CD14-positive monocyte (primary cell): Measurements from ENCODE around the gene FAM24A. TPM values are rescaled to one million over a fixed set of nuclear protein-coding genes. Genes with fewer than 3 reads are reported as not detected.
A peak's percentile ranks its signal among the peaks of the same experiment; 100 is the strongest.

Experiments used
- DNase-seq, 3 donors: peaks; one replicate each; pipeline ENCODE4 v3.0.0-alpha.2; 2011 to 2022
- H2AFZ ChIP-seq: 2 replicates; pipeline ENCODE4 v1.6.0; 2012; ENCODE audit warnings: mild to moderate bottlenecking, low read depth, low read length, inconsistent platforms; ENCODE audit not compliant: insufficient read depth, poor library complexity, severe bottlenecking
- H3K27ac ChIP-seq, 2 donors: 1 replicate in 1 of 2; 2 replicates in 1 of 2; pipeline ENCODE4 v1.5.1; 2012 to 2013; ENCODE audit warnings: low read length in 2 of 2, control low read depth in 1 of 2, inconsistent platforms in 1 of 2, low read depth in 1 of 2, mild to moderate bottlenecking in 1 of 2
- H3K27me3 ChIP-seq, 2 donors: one replicate each; pipeline versions ENCODE4 v1.6.0 to v1.6.1; 2011 to 2013; ENCODE audit warnings: low read length in 2 of 2; ENCODE audit not compliant: control insufficient read depth in 2 of 2, insufficient read depth in 2 of 2
- H3K36me3 ChIP-seq, 2 donors: replicated peaks in 1 of 2; 1 replicate in 1 of 2; 2 replicates in 1 of 2; pipeline versions ENCODE4 v1.5.1 to v1.6.1; 2012 to 2013; ENCODE audit warnings: low read length in 2 of 2, control low read depth in 1 of 2, inconsistent platforms in 1 of 2, mild to moderate bottlenecking in 1 of 2; ENCODE audit not compliant: insufficient read depth in 2 of 2, control insufficient read depth in 1 of 2
- H3K4me1 ChIP-seq, 2 donors: 1 replicate in 1 of 2; 2 replicates in 1 of 2; pipeline versions ENCODE4 v1.5.1 to v1.6.1; 2012 to 2013; ENCODE audit warnings: low read length in 2 of 2, control low read depth in 1 of 2, inconsistent platforms in 1 of 2, mild to moderate bottlenecking in 1 of 2, moderate library complexity in 1 of 2; ENCODE audit not compliant: insufficient read depth in 2 of 2, control insufficient read depth in 1 of 2
- H3K4me2 ChIP-seq: replicated peaks from 2 replicates; pipeline ENCODE3; 2012; ENCODE audit warnings: low read length, moderate library complexity, mild to moderate bottlenecking; ENCODE audit not compliant: poor library complexity, severe bottlenecking; ENCODE audit errors: extremely low read depth
- H3K4me3 ChIP-seq, 3 experiments: fragments of 200-600 bp in 1 of 3; sonication (generic) in 1 of 3; replicated peaks in 1 of 3; 1 replicate in 2 of 3; 2 replicates in 1 of 3; pipeline ENCODE4 v1.5.1; 2011 to 2013; ENCODE audit warnings: low read length in 3 of 3, mild to moderate bottlenecking in 3 of 3, control low read depth in 2 of 3, low read depth in 2 of 3, inconsistent platforms in 1 of 3, moderate library complexity in 1 of 3
- H3K79me2 ChIP-seq: 2 replicates; pipeline ENCODE4 v1.6.0; 2012; ENCODE audit warnings: mild to moderate bottlenecking, control low read depth, inconsistent platforms, low read length, moderate library complexity; ENCODE audit not compliant: insufficient read depth
- H3K9ac ChIP-seq: 2 replicates; pipeline ENCODE4 v1.6.0; 2017; ENCODE audit warnings: low read length, mild to moderate bottlenecking; ENCODE audit not compliant: insufficient read depth, poor library complexity, severe bottlenecking
- H3K9me3 ChIP-seq, 2 donors: replicated peaks in 1 of 2; 1 replicate in 1 of 2; 2 replicates in 1 of 2; pipeline versions ENCODE4 v1.5.1 to v1.6.1; 2012 to 2013; ENCODE audit warnings: low read length in 2 of 2, control low read depth in 1 of 2; ENCODE audit not compliant: control insufficient read depth in 1 of 2, insufficient read depth in 1 of 2
- H4K20me1 ChIP-seq: 2 replicates; pipeline ENCODE4 v1.6.0; 2012; ENCODE audit warnings: mild to moderate bottlenecking, low read length, control low read depth, moderate library complexity; ENCODE audit not compliant: insufficient read depth
- H3K27ac Mint-ChIP-seq, 7 donors: one replicate each; pipeline ENCODE4 v1.8.0; 2020; ENCODE audit warnings: mild to moderate bottlenecking in 7 of 7, mixed read lengths in 7 of 7, moderate library complexity in 6 of 7, inconsistent platforms in 2 of 7
- H3K27me3 Mint-ChIP-seq, 3 donors: one replicate each; pipeline ENCODE4 v1.8.0; 2021 to 2022; ENCODE audit warnings: low read depth in 3 of 3, mild to moderate bottlenecking in 3 of 3, mixed read lengths in 3 of 3, moderate library complexity in 3 of 3, inconsistent platforms in 1 of 3
- H3K36me3 Mint-ChIP-seq, 2 donors: one replicate each; pipeline ENCODE4 v1.8.0; 2020; ENCODE audit warnings: mixed read lengths in 2 of 2, inconsistent platforms in 1 of 2, mild to moderate bottlenecking in 1 of 2
- H3K4me1 Mint-ChIP-seq: one replicate; pipeline ENCODE4 v1.8.0; 2020; ENCODE audit warnings: mild to moderate bottlenecking, mixed read lengths
- H3K4me3 Mint-ChIP-seq, 2 donors: one replicate each; pipeline ENCODE4 v1.8.0; 2020; ENCODE audit warnings: mild to moderate bottlenecking in 2 of 2, mixed read lengths in 2 of 2, moderate library complexity in 1 of 2
- H3K9me3 Mint-ChIP-seq, 7 donors: one replicate each; pipeline ENCODE4 v1.8.0; 2020 to 2022; ENCODE audit warnings: mixed read lengths in 7 of 7, mild to moderate bottlenecking in 6 of 7, moderate library complexity in 6 of 7, inconsistent platforms in 2 of 7
- CTCF ChIP-seq: fragments of 200-600 bp; IDR thresholded peaks from one replicate; pipeline ENCODE4 v1.8.0; 2022; ENCODE audit warnings: antibody characterized with exemption, mild to moderate bottlenecking
- WGBS: methylation state at CpG from one replicate; pipeline ENCODE4 v1.1.5; 2013; ENCODE audit warnings: missing lambda C conversion rate; ENCODE audit not compliant: insufficient coverage; 5-methylcytosine and 5-hydroxymethylcytosine counted together
- intact Hi-C, 2 donors: fragments of 100-400 bp; cut with micrococcal nuclease; formaldehyde crosslinking; loops; one replicate each; pipeline versions ENCODE4 v1.15.0 to v1.15.1; 2023
- polyA plus RNA-seq, 3 donors: library from polyadenylated mRNA; depleted of rRNA in 1 of 3; unstranded in 2 of 3; stranded (reverse) in 1 of 3; fragments of 300-500 nt in 2 of 3; fragments of >200 nt in 1 of 3; fragmentation: Illumina TruSeq in 2 of 3; gene quantifications; 1 replicate in 2 of 3; 2 replicates in 1 of 3; pipeline ENCODE4 v1.2.3, GENCODE V29; 2012 to 2021

Gene FAM24A
- polyA plus RNA-seq, 3 donors: not detected

- Histone ChIP-seq H4K20me1 (no peaks in the 10 kb centered on the region), H3K9me3 (peaks cover 6% of the 10 kb centered on the region in 2 donors), H3K27me3 (peaks cover 2 to 16% of the 10 kb centered on the region in 2 donors), H2AFZ (peak overlapping the region; percentile 98), H3K36me3 (peaks cover 0 to 4% of the 10 kb centered on the region in 2 donors), H3K4me3 (peak overlapping the region in 1 of 3 experiments; percentile 79), H3K4me1 (peaks cover 12 to 15% of the 10 kb centered on the region in 2 donors), H3K27ac (no peak overlapping the region), H3K4me2 (peak overlapping the region; percentile 76), H3K9ac (no peak overlapping the region), H3K79me2 (peaks cover 5% of the 10 kb centered on the region)
- H3K4me1 Mint-ChIP-seq: peaks cover 18% of the 10 kb centered on the region
- no peak for TF ChIP-seq CTCF
- DNase-seq: no peak
- H3K27ac Mint-ChIP-seq: no peak overlapping the region
- 75% methylated on average over 10 of the region's 13 CpGs for WGBS
- intact Hi-C loops: loop anchor here (2.0 to 5.0 kb wide), 3 partner anchors 26 to 198 kb away; partner anchors contain the start of genes PSTK (in 2 of the 2) and BUB3 (in 1 of the 2)
- H3K36me3 Mint-ChIP-seq: peaks cover 7 to 8% of the 10 kb centered on the region in 2 donors
- H3K4me3 Mint-ChIP-seq: peak overlapping the region in 1 of 2 donors; percentile 60
- H3K9me3 Mint-ChIP-seq: peaks cover 4 to 16% (median 10%) of the 10 kb centered on the region in 7 donors
- H3K27me3 Mint-ChIP-seq: peaks cover 9 to 17% (median 15%) of the 10 kb centered on the region in 3 donors
Observed at GRCh38 chr10:122954731-122955050, 44.3 kb downstream of the FAM24A start.

- TF ChIP-seq CTCF: no peak
- H3K4me1 ChIP-seq: peaks cover 12 to 15% of the 10 kb centered on the region in 2 donors
- intact Hi-C loops: loop anchor here (2.0 kb wide), 2 partner anchors 25 to 55 kb away; partner anchors contain the start of gene PSTK (in 2 of the 2)
- H3K9ac ChIP-seq: no peak overlapping the region
- WGBS: no CpG with 5 or more reads among the region's 1 CpG
- Mint-ChIP-seq H3K4me1 (peaks cover 18% of the 10 kb centered on the region), H3K27ac (no peak overlapping the region), H3K4me3 (peak overlapping the region in 1 of 2 donors; percentile 47), H3K9me3 (peaks cover 4 to 16% (median 10%) of the 10 kb centered on the region in 7 donors), H3K27me3 (peaks cover 9 to 17% (median 15%) of the 10 kb centered on the region in 3 donors), H3K36me3 (no peaks in the 10 kb centered on the region)
- H3K27ac ChIP-seq: no peak overlapping the region
- H2AFZ ChIP-seq: peak overlapping the region; percentile 25
- DNase-seq: no peak
- peaks cover 5% of the 10 kb centered on the region for H3K79me2 ChIP-seq
- H3K36me3 ChIP-seq: no peaks in the 10 kb centered on the region
- no peak overlapping the region for H3K4me2 ChIP-seq
- no peak overlapping the region for H3K4me3 ChIP-seq
- H4K20me1 ChIP-seq: no peaks in the 10 kb centered on the region
- H3K27me3 ChIP-seq: peaks cover 2 to 16% of the 10 kb centered on the region in 2 donors
- H3K9me3 ChIP-seq: peaks cover 6% of the 10 kb centered on the region in 2 donors
Observed at GRCh38 chr10:122955892-122956291, 45.5 kb downstream of the FAM24A start.
